ENCODE data around the gene EFCC1. TPM values are rescaled to one million over a fixed set of nuclear protein-coding genes. Genes with fewer than 3 reads are reported as not detected.

The EFCC1 gene
- total and polyA plus RNA-seq, 2 of the 8 experiments (the other 6 are each of a cell fraction or from before 2014, with no cell fraction given): 0.14 to 0.37 TPM

GRCh38 chr3:129070086-129070885, 69.2 kb downstream of the EFCC1 start (continued):
- TF ChIP-seq CTCF (IDR thresholded peaks at IDR 0.05; ENCODE audit: control extremely low read depth in 1 of 3, insufficient read depth in 1 of 3, low read depth in 1 of 3, low read length in 3 of 3): no peak
